ENCODE results near the gene EIF4A3.

Gene EIF4A3

GRCh38 chr17:80182845-80183223 is 35.9 kb upstream of the EIF4A3 start:
- no peak overlapping the region for H3K4me3 ChIP-seq (ENCODE audit: low read depth, low read length)
- TF ChIP-seq CTCF (IDR thresholded peaks at IDR 0.05; ENCODE audit: insufficient read depth, low read depth, low read length, missing control alignments) = no peak
- DNase-seq (ENCODE audit: low read depth) = no peak

GRCh38 chr17:80182118-80182844 is 35.4 kb upstream of the EIF4A3 start:
- DNase-seq (ENCODE audit: low read depth) = no peak
- TF ChIP-seq CTCF (IDR thresholded peaks at IDR 0.05; ENCODE audit: insufficient read depth, low read depth, low read length, missing control alignments) = no peak
- H3K4me3 ChIP-seq (ENCODE audit: low read depth, low read length) = no peak overlapping the region

- DNase-seq (ENCODE audit: low read depth) = no peak
- TF ChIP-seq CTCF (IDR thresholded peaks at IDR 0.05; ENCODE audit: insufficient read depth, low read depth, low read length, missing control alignments) = no peak
- no peak overlapping the region for H3K4me3 ChIP-seq (ENCODE audit: low read depth, low read length)
These were observed 34.5 kb upstream of the EIF4A3 start for GRCh38 chr17:80181431-80181830.

- H3K4me3 ChIP-seq (ENCODE audit: low read depth, low read length) = no peak overlapping the region
- DNase-seq (ENCODE audit: low read depth) = no peak
- no peak for TF ChIP-seq CTCF (IDR thresholded peaks at IDR 0.05; ENCODE audit: insufficient read depth, low read depth, low read length, missing control alignments)
These were observed 33.3 kb upstream of the EIF4A3 start for GRCh38 chr17:80180192-80180591.

- no peak overlapping the region for H3K4me3 ChIP-seq (ENCODE audit: low read depth, low read length)
- no peak for DNase-seq (ENCODE audit: low read depth)
- TF ChIP-seq CTCF (IDR thresholded peaks at IDR 0.05; ENCODE audit: insufficient read depth, low read depth, low read length, missing control alignments) = no peak
These were observed 31.2 kb upstream of the EIF4A3 start for GRCh38 chr17:80177986-80178595.

- no peak overlapping the region for H3K4me3 ChIP-seq (ENCODE audit: low read depth, low read length)
- no peak for TF ChIP-seq CTCF (IDR thresholded peaks at IDR 0.05; ENCODE audit: insufficient read depth, low read depth, low read length, missing control alignments)
- no peak for DNase-seq (ENCODE audit: low read depth)
These were observed 29.8 kb upstream of the EIF4A3 start for GRCh38 chr17:80176757-80177156.

GRCh38 chr17:80173916-80174315 is 27.0 kb upstream of the EIF4A3 start:
- H3K4me3 ChIP-seq (ENCODE audit: low read depth, low read length) = no peak overlapping the region
- DNase-seq (ENCODE audit: low read depth) = no peak
- TF ChIP-seq CTCF (IDR thresholded peaks at IDR 0.05; ENCODE audit: insufficient read depth, low read depth, low read length, missing control alignments) = no peak
